Stimulated activated CD4-positive, alpha-beta T cell treated with anti-CD3 and anti-CD28 coated beads, Interleukin-12 subunit alpha, Interleukin-12 subunit beta, amount 100 ng/mL, for 24 hours (primary cell): Measurements from ENCODE around the gene CXXC5.

Experiments
- DNase-seq, 2 experiments: peaks; one replicate each; pipeline ENCODE4 v3.0.0-alpha.2; 2020; ENCODE audit warnings: low read depth in 2 of 2

The CXXC5 gene

GRCh38 chr5:139693676-139694364 is 45.7 kb downstream of the CXXC5 start:
- DNase-seq = no peak

- no peak for DNase-seq
Measured at GRCh38 chr5:139694556-139695177, 46.5 kb downstream of the CXXC5 start.

- DNase-seq = no peak
Measured at GRCh38 chr5:139695178-139695573, 47.0 kb downstream of the CXXC5 start.

DNA sequence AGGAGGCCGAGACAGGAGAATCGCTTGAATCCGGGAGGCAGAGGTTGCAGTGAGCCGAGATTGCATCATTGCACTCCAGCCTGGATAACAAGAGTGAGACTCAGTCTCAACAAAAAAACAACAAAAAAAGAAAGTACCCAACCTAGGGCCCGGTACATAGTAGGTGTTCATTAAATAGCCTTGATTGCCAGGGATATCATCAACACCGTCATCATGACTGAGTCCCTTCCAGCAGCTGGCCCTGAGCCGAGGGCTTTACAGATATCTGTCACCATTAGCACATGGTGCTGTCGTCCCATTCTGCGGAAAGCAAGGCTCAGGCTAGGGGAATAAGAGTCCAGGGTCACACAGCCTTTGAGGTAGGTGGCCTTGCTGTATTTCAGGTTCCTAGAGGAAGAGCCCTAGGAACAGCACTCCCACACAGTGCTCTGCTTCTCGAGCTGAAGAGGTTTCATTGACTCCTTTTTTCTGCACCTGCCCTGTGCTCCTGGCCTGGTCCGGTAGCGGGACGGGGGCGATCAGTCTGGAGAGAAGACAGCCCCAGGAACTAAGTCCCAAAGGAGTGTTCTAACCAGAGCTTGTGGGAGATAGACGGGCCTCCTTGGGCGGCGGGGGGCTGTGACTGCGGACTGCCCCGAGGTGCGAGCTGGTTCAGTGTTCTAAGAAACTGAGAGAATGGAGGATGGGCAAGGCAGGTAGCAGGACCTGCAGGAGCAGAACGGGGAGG is 48.2 kb downstream of the CXXC5 start:
- DNase-seq = no peak

- no peak for DNase-seq
Measured at GRCh38 chr5:139696894-139697658, 48.9 kb downstream of the CXXC5 start.

GRCh38 chr5:139698490-139699146 is 50.5 kb downstream of the CXXC5 start:
- no peak for DNase-seq

GRCh38 chr5:139699351-139699750 is 51.2 kb downstream of the CXXC5 start:
- no peak for DNase-seq

DNA sequence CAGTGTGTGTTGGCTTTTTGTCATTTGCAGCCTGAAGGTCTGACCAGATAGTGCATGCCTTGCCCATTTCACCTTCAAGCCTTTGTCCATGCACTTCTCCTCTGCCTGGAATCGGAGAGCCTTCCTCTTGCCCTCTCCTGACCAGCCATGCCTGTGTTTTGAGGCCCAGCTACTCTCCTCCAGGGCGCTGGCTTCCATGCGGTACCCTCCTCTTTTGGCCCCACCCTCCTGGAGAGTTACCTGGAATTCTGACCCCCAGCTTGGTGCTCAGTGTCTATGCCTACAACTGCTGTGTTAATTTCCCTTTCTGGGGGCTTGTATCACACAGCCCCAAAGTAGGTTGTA is 52.5 kb downstream of the CXXC5 start:
- no peak for DNase-seq

DNA sequence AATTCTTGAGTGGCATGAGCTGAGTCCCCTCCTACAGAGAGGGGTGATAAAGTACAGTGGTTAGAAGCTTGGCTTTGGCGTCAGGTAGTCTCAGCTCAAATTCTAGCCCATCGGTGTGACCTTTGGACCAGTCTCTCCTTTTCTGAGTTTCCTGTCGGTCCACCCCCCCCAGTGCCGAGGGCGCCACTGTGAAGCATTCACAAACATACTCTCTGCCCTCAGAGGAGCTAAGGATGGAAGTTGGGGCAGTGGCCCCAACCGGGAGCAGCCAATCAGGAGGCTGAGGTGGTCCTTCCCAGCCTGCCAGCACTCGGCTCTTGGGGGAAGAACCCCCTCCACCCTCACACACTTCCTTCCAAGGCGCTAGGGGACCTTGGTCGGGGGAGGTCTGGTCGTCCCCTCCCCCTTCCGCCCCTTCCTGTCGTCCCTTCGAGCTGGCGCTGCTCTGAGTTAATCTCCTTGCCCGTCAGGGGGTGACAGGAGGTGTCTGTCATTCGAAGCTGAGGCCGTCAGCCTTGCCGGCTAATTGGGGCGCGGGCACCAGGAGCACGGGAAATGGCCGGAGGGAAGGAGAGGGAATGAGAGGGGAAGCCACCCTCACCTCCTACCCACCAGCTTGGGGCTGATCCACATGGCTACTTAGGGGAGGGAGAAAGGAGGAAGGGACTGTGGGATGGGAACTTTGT is 53.0 kb downstream of the CXXC5 start:
- no peak for DNase-seq

- no peak for DNase-seq
Measured at GRCh38 chr5:139702548-139702947, 54.4 kb downstream of the CXXC5 start.

DNA sequence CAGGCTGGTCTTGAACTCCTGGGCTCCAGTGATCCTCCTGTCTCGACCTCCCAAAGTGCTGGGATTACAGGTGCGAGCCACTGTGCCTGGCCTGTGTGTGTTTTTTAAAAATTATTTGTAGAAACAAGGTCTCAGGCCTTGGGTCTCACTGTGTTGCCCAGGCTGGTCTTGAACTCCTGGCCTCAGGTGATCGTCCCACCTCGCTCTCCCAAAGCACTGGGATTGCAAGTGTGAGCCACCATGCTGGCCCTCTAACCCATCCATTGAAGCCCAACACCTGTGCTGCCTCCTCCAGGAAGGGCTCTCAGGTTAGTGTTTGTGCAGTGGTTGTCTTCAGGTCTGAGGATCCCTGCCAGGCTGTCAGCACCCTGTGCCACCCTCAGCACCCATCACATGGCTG is 56.6 kb downstream of the CXXC5 start:
- no peak for DNase-seq

DNA sequence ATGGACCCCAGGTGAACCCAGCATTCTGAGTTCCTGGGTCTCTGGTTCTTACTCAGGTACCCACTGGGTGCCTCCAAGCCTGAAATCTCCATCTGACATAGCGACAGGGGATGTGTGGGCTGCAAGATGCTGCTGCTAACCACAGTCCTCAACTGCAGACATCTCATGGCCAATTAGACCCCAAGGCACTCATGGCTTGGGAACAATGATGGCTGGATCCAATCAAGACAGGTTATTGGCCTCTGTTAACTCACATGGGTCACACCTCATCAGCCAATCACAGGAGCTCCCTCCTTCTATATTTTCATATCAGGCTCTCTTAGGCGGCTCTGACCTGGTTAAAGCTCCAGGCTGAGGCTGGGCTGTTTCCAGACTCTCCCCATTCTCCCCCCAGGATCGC is 57.0 kb downstream of the CXXC5 start:
- no peak for DNase-seq

GRCh38 chr5:139705655-139706587 is 57.8 kb downstream of the CXXC5 start:
- DNase-seq = no peak

- no peak for DNase-seq
Measured at GRCh38 chr5:139707445-139708003, 59.4 kb downstream of the CXXC5 start.

DNA sequence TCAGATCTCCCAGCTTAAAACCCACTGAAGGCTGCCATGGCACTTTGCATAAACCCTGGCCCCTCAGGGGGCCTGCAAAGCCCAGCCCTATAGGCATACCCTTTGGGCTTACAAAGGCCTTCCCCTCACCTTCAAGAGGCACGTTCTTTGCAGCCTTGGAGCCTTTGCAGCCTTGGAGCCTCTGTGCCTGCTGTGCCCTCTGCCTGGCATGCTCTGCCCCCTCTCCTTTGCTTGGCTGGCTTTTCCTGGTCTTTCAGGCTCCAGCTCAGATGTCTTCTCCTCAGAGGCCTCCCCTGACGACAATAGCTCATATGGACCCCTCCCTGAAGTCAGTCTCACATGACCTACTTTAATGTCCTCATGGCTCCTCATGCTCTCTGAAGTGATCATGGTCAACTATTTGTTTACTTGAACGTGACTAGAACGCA is 60.3 kb downstream of the CXXC5 start:
- DNase-seq = no peak

DNA sequence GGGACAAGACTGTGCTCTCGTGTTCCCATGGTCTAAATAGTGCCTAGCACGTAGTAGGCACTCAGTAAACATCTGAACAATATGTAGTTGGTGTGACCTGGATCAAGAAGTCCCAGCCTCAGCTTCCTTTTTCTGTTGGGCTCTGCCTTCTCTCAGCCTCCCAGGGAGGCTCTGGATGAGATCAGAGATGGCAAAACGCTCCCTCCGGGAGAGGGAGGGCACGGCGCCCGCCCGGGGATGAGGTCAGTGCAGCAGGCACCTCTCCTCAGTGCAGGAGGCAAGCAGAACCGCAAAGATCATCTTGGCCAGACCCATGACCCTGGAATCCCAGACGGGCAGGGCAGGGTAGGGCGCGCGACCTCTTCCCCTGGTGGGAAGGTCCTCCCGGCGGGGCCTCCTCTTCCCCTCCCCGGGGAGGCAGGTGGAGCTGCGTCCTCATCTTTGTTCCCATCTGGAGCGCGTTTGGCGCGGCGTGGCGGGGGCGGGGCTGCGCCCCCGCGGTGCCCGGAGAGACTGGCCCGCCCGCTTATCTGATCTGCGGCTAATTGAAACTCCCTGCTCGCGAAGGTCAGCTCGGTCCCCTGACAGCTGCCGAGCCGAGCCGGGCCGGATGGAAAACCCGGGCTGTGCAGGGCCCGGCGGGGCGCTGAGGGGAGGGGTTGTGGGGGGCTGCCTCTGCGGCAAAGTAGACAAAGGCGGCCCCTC is 60.9 kb downstream of the CXXC5 start:
- DNase-seq = no peak

GRCh38 chr5:139709582-139710318 is 61.6 kb downstream of the CXXC5 start:
- DNase-seq = no peak

DNA sequence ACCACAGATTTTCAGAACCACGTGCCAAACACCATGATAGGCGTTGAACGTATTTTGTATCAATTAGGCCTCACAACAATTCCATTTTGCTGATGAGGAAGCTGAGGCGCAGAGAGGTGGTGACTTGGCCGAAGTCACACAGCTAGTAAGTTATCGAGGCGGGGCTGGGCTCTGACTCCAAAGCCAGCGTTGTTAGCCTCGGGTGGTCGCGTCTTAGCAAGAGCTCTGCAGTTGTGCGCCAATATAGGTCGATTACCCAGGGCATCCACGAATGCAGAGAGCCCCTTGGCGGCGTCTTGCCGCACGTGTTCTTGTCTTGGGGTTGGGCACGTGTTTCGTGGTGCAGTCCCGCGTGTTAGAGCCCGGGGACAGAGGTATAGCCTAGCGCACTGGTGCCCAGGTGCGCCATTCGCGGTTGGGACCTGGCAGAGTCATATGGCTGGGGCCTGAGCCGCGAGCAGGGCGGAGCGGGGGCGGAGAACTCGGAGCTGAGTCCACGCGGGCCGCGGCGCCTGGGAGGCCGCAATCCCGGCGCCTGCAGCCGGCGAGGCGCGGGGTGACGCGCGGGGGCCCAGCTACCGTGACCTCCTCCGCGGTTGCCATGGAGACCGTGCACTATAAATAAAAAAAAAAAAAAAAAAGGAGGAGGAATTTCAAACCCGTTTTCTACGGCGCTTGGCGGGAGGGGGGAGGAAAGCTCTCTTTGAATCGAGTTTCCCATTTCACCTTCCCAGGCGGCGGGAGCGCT is 62.3 kb downstream of the CXXC5 start:
- no peak for DNase-seq
